OCI-LY1 (cell line): ENCODE results near the gene CXCL6.

Experiments
- H2AFZ ChIP-seq: fragments of 200-600 bp; sonication (generic), shearing (Covaris generic); 2 replicates; pipeline ENCODE4 v1.6.0; 2014; ENCODE audit warnings: antibody characterized with exemption, mild to moderate bottlenecking, low read length
- H3F3A ChIP-seq: fragments of 200-600 bp; sonication (generic), shearing (Covaris generic); 2 replicates; pipeline ENCODE4 v1.6.0; 2014; ENCODE audit warnings: mild to moderate bottlenecking, antibody characterized with exemption, low read length, moderate library complexity; ENCODE audit not compliant: insufficient read depth
- H3K27ac ChIP-seq: fragments of 200-600 bp; sonication (generic); 2 replicates; pipeline ENCODE4 v1.5.1; 2014; ENCODE audit warnings: low read length, mixed run types, mild to moderate bottlenecking, low read depth; ENCODE audit not compliant: poor library complexity, severe bottlenecking
- H3K27me3 ChIP-seq: fragments of 200-600 bp; sonication (generic); 2 replicates; pipeline ENCODE4 v1.6.0; 2014; ENCODE audit warnings: antibody characterized with exemption, mild to moderate bottlenecking, low read length, moderate library complexity; ENCODE audit not compliant: insufficient read depth
- H3K36me3 ChIP-seq: fragments of 200-600 bp; sonication (generic); 2 replicates; pipeline ENCODE4 v1.6.1; 2014; ENCODE audit warnings: mild to moderate bottlenecking, antibody characterized with exemption, low read length, moderate library complexity, mixed read lengths; ENCODE audit not compliant: insufficient read depth
- H3K4me1 ChIP-seq: fragments of 200-600 bp; sonication (generic); 2 replicates; pipeline ENCODE4 v1.5.1; 2014; ENCODE audit warnings: mild to moderate bottlenecking, low read length, moderate library complexity; ENCODE audit not compliant: insufficient read depth, severe bottlenecking
- H3K4me2 ChIP-seq: fragments of 200-600 bp; sonication (generic), shearing (Covaris generic); 2 replicates; pipeline ENCODE4 v1.6.1; 2014; ENCODE audit warnings: low read length
- H3K4me3 ChIP-seq: fragments of 200-600 bp; sonication (generic); 2 replicates; pipeline ENCODE4 v1.5.1; 2014; ENCODE audit warnings: low read length, low read depth, mild to moderate bottlenecking, mixed read lengths; ENCODE audit not compliant: poor library complexity, severe bottlenecking
- H3K79me2 ChIP-seq: fragments of 200-600 bp; shearing (Covaris generic); 2 replicates; pipeline ENCODE4 v1.6.1; 2016; ENCODE audit warnings: mixed run types, low read length, mixed read lengths; ENCODE audit not compliant: insufficient read depth
- H3K9ac ChIP-seq: fragments of 200-600 bp; sonication (generic), shearing (Covaris generic); 2 replicates; pipeline ENCODE4 v1.6.1; 2014; ENCODE audit warnings: mild to moderate bottlenecking, low read length, mixed read lengths
- H3K9me2 ChIP-seq: fragments of 200-600 bp; sonication (generic), shearing (Covaris generic); 2 replicates; pipeline ENCODE4 v1.6.1; 2014; ENCODE audit warnings: low read depth, mild to moderate bottlenecking, low read length, mixed read lengths
- H3K9me3 ChIP-seq: fragments of 200-600 bp; shearing (Covaris generic); 2 replicates; pipeline ENCODE4 v1.6.1; 2014; ENCODE audit warnings: low read length, mixed read lengths
- H4K20me1 ChIP-seq: fragments of 200-600 bp; sonication (generic), shearing (Covaris generic); 2 replicates; pipeline ENCODE4 v1.6.0; 2016; ENCODE audit warnings: mild to moderate bottlenecking, low read length; ENCODE audit not compliant: insufficient read depth
- CTCF ChIP-seq: fragments of 200-600 bp; sonication (generic), shearing (Covaris generic); IDR thresholded peaks from 2 replicates; pipeline ENCODE4 v1.5.1; 2017; ENCODE audit warnings: mild to moderate bottlenecking, antibody characterized with exemption, low read length, moderate library complexity, mixed read lengths
- EZH2 ChIP-seq: fragments of 200-600 bp; sonication (generic), shearing (Covaris generic); IDR thresholded peaks from 2 replicates; pipeline ENCODE4 v1.8.0; 2017; ENCODE audit warnings: borderline replicate concordance, mixed run types, mild to moderate bottlenecking, antibody characterized with exemption, low read length, moderate library complexity, mixed read lengths

The CXCL6 gene

GRCh38 chr4:73850261-73850970 is 13.9 kb downstream of the CXCL6 start:
- Histone ChIP-seq H3K4me2 (no peak overlapping the region), H3K9me2 (no peaks in the 10 kb centered on the region), H3K27ac (no peak overlapping the region), H4K20me1 (no peaks in the 10 kb centered on the region), H3K36me3 (no peaks in the 10 kb centered on the region), H3K9me3 (no peaks in the 10 kb centered on the region), H3K27me3 (no peaks in the 10 kb centered on the region), H3K4me3 (no peak overlapping the region), H3K9ac (no peak overlapping the region), H2AFZ (no peak overlapping the region), H3K79me2 (no peaks in the 10 kb centered on the region), H3F3A (no peaks in the 10 kb centered on the region), H3K4me1 (no peaks in the 10 kb centered on the region)
- no peak for TF ChIP-seq CTCF
- TF ChIP-seq EZH2 = no peak

- no peak overlapping the region for H3K4me3 ChIP-seq
Measured at GRCh38 chr4:73851293-73851692, 14.8 kb downstream of the CXCL6 start.

GRCh38 chr4:73852771-73853170 is 16.3 kb downstream of the CXCL6 start:
- Histone ChIP-seq H3K79me2 (no peaks in the 10 kb centered on the region), H3K9me2 (no peaks in the 10 kb centered on the region), H4K20me1 (no peaks in the 10 kb centered on the region), H2AFZ (no peak overlapping the region), H3K27ac (no peak overlapping the region), H3K4me3 (no peak overlapping the region), H3K36me3 (no peaks in the 10 kb centered on the region), H3K27me3 (no peaks in the 10 kb centered on the region), H3K4me1 (no peaks in the 10 kb centered on the region), H3K9ac (no peak overlapping the region), H3F3A (no peaks in the 10 kb centered on the region), H3K4me2 (no peak overlapping the region), H3K9me3 (no peaks in the 10 kb centered on the region)
- TF ChIP-seq EZH2 (no peak), CTCF (no peak)

More at GRCh38 chr4:73851293-73851692, 14.8 kb downstream of the CXCL6 start:
- H4K20me1 ChIP-seq = no peaks in the 10 kb centered on the region
- no peak overlapping the region for H3K27ac ChIP-seq
- no peaks in the 10 kb centered on the region for H3K27me3 ChIP-seq
- H3K4me2 ChIP-seq = no peak overlapping the region
- no peaks in the 10 kb centered on the region for H3K4me1 ChIP-seq
- H3K36me3 ChIP-seq = no peaks in the 10 kb centered on the region
- no peak overlapping the region for H3K9ac ChIP-seq
- TF ChIP-seq EZH2 = no peak
- TF ChIP-seq CTCF = no peak
- no peak overlapping the region for H2AFZ ChIP-seq
- H3K79me2 ChIP-seq = no peaks in the 10 kb centered on the region
- H3K9me2 ChIP-seq = no peaks in the 10 kb centered on the region
- H3K9me3 ChIP-seq = no peaks in the 10 kb centered on the region
- no peaks in the 10 kb centered on the region for H3F3A ChIP-seq
